ENCODE measurements around the gene GALNT13.

GALNT13 gene

GRCh38 chr2:154497019-154497418, 625.3 kb downstream of the GALNT13 start:
- no peak for DNase-seq

Measured in RPMI8226 (cell line).